ENCODE measurements around the gene C6orf141. TPM values are rescaled to one million over a fixed set of nuclear protein-coding genes. Genes with fewer than 3 reads are reported as not detected.
A peak's percentile ranks its signal among the peaks of the same experiment; 100 is the strongest.
"Not testable (repeated sequence)": the region's sequence is repeated elsewhere in the genome, so short reads cannot be mapped to it uniquely, and the experiment has no call there.

The C6orf141 gene
- total RNA-seq, 1 donor from 2014 or later, result 11.6 TPM

DNA sequence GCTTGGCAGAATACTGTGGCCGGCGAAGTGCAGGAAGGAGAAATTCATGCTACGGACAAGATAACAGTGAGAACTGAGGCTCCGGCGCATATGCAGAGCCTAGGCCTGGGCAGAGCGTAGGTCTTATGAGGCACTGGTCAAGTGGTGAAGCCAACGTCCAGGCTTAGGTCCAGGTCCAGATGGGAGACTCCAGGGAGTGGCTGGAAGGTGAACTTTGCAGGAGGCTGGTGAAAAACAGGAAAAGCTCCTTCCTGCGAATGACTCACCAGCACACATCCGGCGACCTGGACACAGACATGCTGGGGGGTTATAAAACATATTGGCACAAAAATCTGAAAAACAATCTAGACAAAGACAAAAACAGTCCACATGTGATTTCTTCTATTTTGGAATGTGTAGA lies 15.4 kb downstream of the C6orf141 start:
- no peak for DNase-seq (ENCODE audit: low read depth)
- H3K4me3 ChIP-seq (ENCODE audit: low read depth, low read length), result no peak overlapping the region
- TF ChIP-seq, protein P1, sequence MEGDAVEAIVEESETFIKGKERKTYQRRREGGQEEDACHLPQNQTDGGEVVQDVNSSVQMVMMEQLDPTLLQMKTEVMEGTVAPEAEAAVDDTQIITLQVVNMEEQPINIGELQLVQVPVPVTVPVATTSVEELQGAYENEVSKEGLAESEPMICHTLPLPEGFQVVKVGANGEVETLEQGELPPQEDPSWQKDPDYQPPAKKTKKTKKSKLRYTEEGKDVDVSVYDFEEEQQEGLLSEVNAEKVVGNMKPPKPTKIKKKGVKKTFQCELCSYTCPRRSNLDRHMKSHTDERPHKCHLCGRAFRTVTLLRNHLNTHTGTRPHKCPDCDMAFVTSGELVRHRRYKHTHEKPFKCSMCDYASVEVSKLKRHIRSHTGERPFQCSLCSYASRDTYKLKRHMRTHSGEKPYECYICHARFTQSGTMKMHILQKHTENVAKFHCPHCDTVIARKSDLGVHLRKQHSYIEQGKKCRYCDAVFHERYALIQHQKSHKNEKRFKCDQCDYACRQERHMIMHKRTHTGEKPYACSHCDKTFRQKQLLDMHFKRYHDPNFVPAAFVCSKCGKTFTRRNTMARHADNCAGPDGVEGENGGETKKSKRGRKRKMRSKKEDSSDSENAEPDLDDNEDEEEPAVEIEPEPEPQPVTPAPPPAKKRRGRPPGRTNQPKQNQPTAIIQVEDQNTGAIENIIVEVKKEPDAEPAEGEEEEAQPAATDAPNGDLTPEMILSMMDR (conservative IDR thresholded peaks at IDR 0.05; ENCODE audit: low read depth, low read length), result no peak

GRCh38 chr6:49570474-49571079 lies 20.1 kb downstream of the C6orf141 start:
- no peak for DNase-seq (ENCODE audit: low read depth)

DNA sequence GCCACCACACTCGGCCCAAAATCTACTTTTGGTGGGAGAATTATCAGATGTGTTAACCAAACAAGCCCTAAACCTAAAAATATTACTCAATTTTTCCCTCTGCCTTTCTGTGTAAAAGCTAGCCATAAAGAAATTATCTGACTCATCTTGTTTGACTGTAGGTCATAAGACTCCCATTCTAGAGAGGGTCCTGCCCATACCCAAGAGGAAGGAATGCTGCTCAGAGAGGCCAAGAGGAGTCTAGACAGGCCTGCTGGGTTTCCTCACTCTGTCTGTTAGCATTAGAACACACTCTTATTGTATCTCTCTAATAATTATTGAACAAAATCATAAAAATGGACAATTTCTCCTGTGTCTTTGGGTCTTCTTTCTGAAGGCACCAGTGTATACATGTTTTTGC lies 26.1 kb downstream of the C6orf141 start:
- DNase-seq (ENCODE audit: low read depth), result no peak
- TF ChIP-seq, protein P1 (conservative IDR thresholded peaks at IDR 0.05; ENCODE audit: low read depth, low read length), result no peak
- no peak overlapping the region for H3K4me3 ChIP-seq (ENCODE audit: low read depth, low read length)

More at GRCh38 chr6:49570474-49571079, 20.1 kb downstream of the C6orf141 start:
- H3K4me3 ChIP-seq (ENCODE audit: low read depth, low read length), result no peak overlapping the region
- TF ChIP-seq, protein P1 (conservative IDR thresholded peaks at IDR 0.05; ENCODE audit: low read depth, low read length), result peak; percentile 50

GRCh38 chr6:49579649-49580048 lies 29.2 kb downstream of the C6orf141 start:
- H3K4me3 ChIP-seq (ENCODE audit: low read depth, low read length), result no peak overlapping the region
- TF ChIP-seq, protein P1 (conservative IDR thresholded peaks at IDR 0.05; ENCODE audit: low read depth, low read length), result no peak
- DNase-seq (ENCODE audit: low read depth), result no peak

DNA sequence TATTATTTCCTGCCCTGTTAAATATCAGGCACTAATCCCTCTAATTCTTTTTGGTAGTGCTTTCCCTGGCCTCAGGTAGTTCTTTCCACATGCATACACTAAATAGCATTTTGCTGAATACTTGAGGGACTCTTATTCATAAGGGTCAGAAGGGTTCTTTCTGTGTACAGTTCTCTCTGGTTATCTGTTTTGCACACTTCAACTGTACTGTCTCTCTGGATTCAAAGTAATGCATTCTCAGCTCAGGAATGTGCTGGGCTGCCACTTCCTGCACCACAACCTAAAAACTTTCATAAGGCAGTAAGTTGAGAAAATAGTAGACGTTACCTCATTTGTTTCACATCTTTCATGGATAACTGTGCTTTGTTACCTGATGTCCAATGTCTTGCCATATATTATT lies 32.1 kb downstream of the C6orf141 start:
- no peak overlapping the region for H3K4me3 ChIP-seq (ENCODE audit: low read depth, low read length)
- TF ChIP-seq, protein P1 (conservative IDR thresholded peaks at IDR 0.05; ENCODE audit: low read depth, low read length), result no peak
- no peak for DNase-seq (ENCODE audit: low read depth)

- DNase-seq (ENCODE audit: low read depth); H3K4me3 ChIP-seq (ENCODE audit: low read depth, low read length): not testable (repeated sequence)
These were observed 36.8 kb downstream of the C6orf141 start for GRCh38 chr6:49587262-49587661.

Other genes starting within 250 kb of the C6orf141 start
- 5.3 and 5.5 TPM in 2 replicates for gene MMUT, start 87.4 kb upstream of the C6orf141 start, total RNA-seq
- gene CENPQ, start 87.3 kb upstream of the C6orf141 start, total RNA-seq, result 13.1 and 14.0 TPM in 2 replicates
- not detected in 2 replicates for gene GLYATL3, start 50.7 kb upstream of the C6orf141 start, total RNA-seq
- not detected in 2 replicates for gene RHAG, start 86.2 kb downstream of the C6orf141 start, total RNA-seq
- gene CRISP2, start 162.9 kb downstream of the C6orf141 start, total RNA-seq, result 0.06 TPM in 1 of 2 replicates, not detected in the other
- not detected in 2 replicates for gene CRISP3, start 193.7 kb downstream of the C6orf141 start, total RNA-seq
- gene PGK2, start 236.6 kb downstream of the C6orf141 start, total RNA-seq, result not detected in 2 replicates